ENCODE measurements around the gene RTN4R. TPM values are rescaled to one million over a fixed set of nuclear protein-coding genes. Genes with fewer than 3 reads are reported as not detected.
"Not testable (repeated sequence)": the region's sequence is repeated elsewhere in the genome, so short reads cannot be mapped to it uniquely, and the experiment has no call there.

The RTN4R gene
- total and polyA plus RNA-seq, 2 experiments from 2014 or later, result 5.2 to 5.3 TPM

- no peak for DNase-seq (ENCODE audit: low read depth in 1 of 2, low spot score in 1 of 2)
- no peaks in the 10 kb centered on the region for H3K36me3 ChIP-seq
- H3K27me3 ChIP-seq, result no peaks in the 10 kb centered on the region
- H3K4me1 ChIP-seq (ENCODE audit: low read depth), result no peaks in the 10 kb centered on the region
- H3K9me3 ChIP-seq (ENCODE audit: low read depth), result no peaks in the 10 kb centered on the region
- no peak overlapping the region for H3K27ac ChIP-seq
- no peak overlapping the region for H3K4me3 ChIP-seq
- no peak for TF ChIP-seq CTCF (IDR thresholded peaks at IDR 0.05; ENCODE audit: low read depth, low read length)
These were observed 15.6 kb upstream of the RTN4R start for GRCh38 chr22:20283674-20284066.

- no peak overlapping the region for H3K4me3 ChIP-seq
- DNase-seq (ENCODE audit: low read depth in 1 of 2, low spot score in 1 of 2), result no peak
- no peak overlapping the region for H3K27ac ChIP-seq
- no peaks in the 10 kb centered on the region for H3K9me3 ChIP-seq (ENCODE audit: low read depth)
- no peaks in the 10 kb centered on the region for H3K36me3 ChIP-seq
- TF ChIP-seq CTCF (IDR thresholded peaks at IDR 0.05; ENCODE audit: low read depth, low read length), result no peak
- no peaks in the 10 kb centered on the region for H3K4me1 ChIP-seq (ENCODE audit: low read depth)
- no peaks in the 10 kb centered on the region for H3K27me3 ChIP-seq
These were observed 15.0 kb upstream of the RTN4R start for GRCh38 chr22:20282901-20283673.

- no peak for DNase-seq (ENCODE audit: low read depth in 1 of 2, low spot score in 1 of 2)
- H3K4me1 ChIP-seq (ENCODE audit: low read depth), result no peaks in the 10 kb centered on the region
- no peaks in the 10 kb centered on the region for H3K36me3 ChIP-seq
- H3K27ac ChIP-seq, result no peak overlapping the region
- no peak overlapping the region for H3K4me3 ChIP-seq
- H3K9me3 ChIP-seq (ENCODE audit: low read depth), result no peaks in the 10 kb centered on the region
- H3K27me3 ChIP-seq, result no peaks in the 10 kb centered on the region
- TF ChIP-seq CTCF (IDR thresholded peaks at IDR 0.05; ENCODE audit: low read depth, low read length), result no peak
These were observed 13.8 kb upstream of the RTN4R start for GRCh38 chr22:20281891-20282290.

GRCh38 chr22:20281473-20281872, 13.4 kb upstream of the RTN4R start:
- not testable (repeated sequence) for H3K4me3 ChIP-seq; H3K4me1 ChIP-seq (ENCODE audit: low read depth); DNase-seq (ENCODE audit: low read depth in 1 of 2, low spot score in 1 of 2); H3K27ac ChIP-seq; H3K27me3 ChIP-seq; H3K9me3 ChIP-seq (ENCODE audit: low read depth); H3K36me3 ChIP-seq

- no peaks in the 10 kb centered on the region for H3K36me3 ChIP-seq
- no peak overlapping the region for H3K4me3 ChIP-seq
- no peak for TF ChIP-seq CTCF (IDR thresholded peaks at IDR 0.05; ENCODE audit: low read depth, low read length)
- H3K9me3 ChIP-seq (ENCODE audit: low read depth), result no peaks in the 10 kb centered on the region
- no peak overlapping the region for H3K27ac ChIP-seq
- DNase-seq (ENCODE audit: low read depth in 1 of 2, low spot score in 1 of 2), result no peak
- H3K27me3 ChIP-seq, result no peaks in the 10 kb centered on the region
- H3K4me1 ChIP-seq (ENCODE audit: low read depth), result no peaks in the 10 kb centered on the region
These were observed 12.7 kb upstream of the RTN4R start for GRCh38 chr22:20280866-20281265.

GRCh38 chr22:20280163-20280562, 12.0 kb upstream of the RTN4R start:
- not testable (repeated sequence) for H3K27ac ChIP-seq

More at GRCh38 chr22:20280163-20280562, 12.0 kb upstream of the RTN4R start:
- not testable (repeated sequence) for H3K4me3 ChIP-seq; H3K27me3 ChIP-seq; DNase-seq (ENCODE audit: low read depth in 1 of 2, low spot score in 1 of 2); H3K4me1 ChIP-seq (ENCODE audit: low read depth); H3K9me3 ChIP-seq (ENCODE audit: low read depth); H3K36me3 ChIP-seq
